ENCODE results near the gene BIK.

Gene BIK

DNA sequence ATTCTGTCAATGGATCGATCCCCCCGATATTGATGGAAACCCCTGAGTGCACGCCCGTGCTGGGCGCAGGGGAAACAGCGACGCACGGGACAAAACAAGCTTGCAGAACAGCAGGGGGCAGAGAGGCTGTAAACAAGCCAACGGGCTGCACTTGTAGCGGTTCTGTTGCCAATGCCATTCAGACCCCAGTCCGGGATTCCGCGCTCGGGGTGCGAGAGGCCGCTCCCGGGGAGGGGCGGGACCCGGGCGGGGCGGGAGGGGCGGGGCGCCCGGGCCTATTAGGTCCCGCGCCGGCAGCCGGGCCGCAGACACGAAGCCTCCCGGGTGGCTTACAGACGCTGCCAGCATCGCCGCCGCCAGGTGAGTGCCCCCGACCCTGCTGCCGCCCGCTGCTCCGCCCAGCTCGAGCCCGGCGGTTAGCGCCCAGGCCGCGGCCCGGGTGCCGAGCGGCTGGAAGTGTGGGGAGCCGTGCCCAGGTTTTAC is at the start of gene BIK:
TSS of gene BIK (plus strand) at position 307 of the 483 bp plus-strand sequence. CDS start 13,273 bp downstream, outside the sequence.
- no peaks in the 10 kb centered on the region; the same call in 1 of the 2 replicates for H3K27me3 ChIP-seq (replicated peaks; ENCODE audit: control insufficient read depth, insufficient read depth, low read length)
- H3K36me3 ChIP-seq (ENCODE audit: control insufficient read depth, insufficient read depth, low read length), result no peaks in the 10 kb centered on the region
- DNase-seq (ENCODE audit: extremely low read depth, insufficient read length), result peak; percentile 67
- TF ChIP-seq, protein P1, sequence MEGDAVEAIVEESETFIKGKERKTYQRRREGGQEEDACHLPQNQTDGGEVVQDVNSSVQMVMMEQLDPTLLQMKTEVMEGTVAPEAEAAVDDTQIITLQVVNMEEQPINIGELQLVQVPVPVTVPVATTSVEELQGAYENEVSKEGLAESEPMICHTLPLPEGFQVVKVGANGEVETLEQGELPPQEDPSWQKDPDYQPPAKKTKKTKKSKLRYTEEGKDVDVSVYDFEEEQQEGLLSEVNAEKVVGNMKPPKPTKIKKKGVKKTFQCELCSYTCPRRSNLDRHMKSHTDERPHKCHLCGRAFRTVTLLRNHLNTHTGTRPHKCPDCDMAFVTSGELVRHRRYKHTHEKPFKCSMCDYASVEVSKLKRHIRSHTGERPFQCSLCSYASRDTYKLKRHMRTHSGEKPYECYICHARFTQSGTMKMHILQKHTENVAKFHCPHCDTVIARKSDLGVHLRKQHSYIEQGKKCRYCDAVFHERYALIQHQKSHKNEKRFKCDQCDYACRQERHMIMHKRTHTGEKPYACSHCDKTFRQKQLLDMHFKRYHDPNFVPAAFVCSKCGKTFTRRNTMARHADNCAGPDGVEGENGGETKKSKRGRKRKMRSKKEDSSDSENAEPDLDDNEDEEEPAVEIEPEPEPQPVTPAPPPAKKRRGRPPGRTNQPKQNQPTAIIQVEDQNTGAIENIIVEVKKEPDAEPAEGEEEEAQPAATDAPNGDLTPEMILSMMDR (IDR thresholded peaks at IDR 0.05; ENCODE audit: insufficient read depth, low read length, poor library complexity, severe bottlenecking), result peak; percentile 48
- peak within 1 kb of the TSS; percentile 76 for H3K4me3 ChIP-seq (replicated peaks; ENCODE audit: low read depth, low read length)

GRCh38 chr22:43066134-43066533 is 44.4 kb upstream of the BIK start:
- DNase-seq (ENCODE audit: extremely low read depth, insufficient read length), result no peak
- TF ChIP-seq, protein P1 (IDR thresholded peaks at IDR 0.05; ENCODE audit: insufficient read depth, low read length, poor library complexity, severe bottlenecking), result no peak
- H3K36me3 ChIP-seq (ENCODE audit: control insufficient read depth, insufficient read depth, low read length), result no peaks in the 10 kb centered on the region; the same call in 1 of the 2 replicates
- no peaks in the 10 kb centered on the region for H3K27me3 ChIP-seq (replicated peaks; ENCODE audit: control insufficient read depth, insufficient read depth, low read length)
- no peak overlapping the region for H3K4me3 ChIP-seq (replicated peaks; ENCODE audit: low read depth, low read length)

GRCh38 chr22:43066844-43067385 is 43.6 kb upstream of the BIK start:
- Histone ChIP-seq H3K27me3 (replicated peaks; ENCODE audit: control insufficient read depth, insufficient read depth, low read length) (no peaks in the 10 kb centered on the region), H3K36me3 (ENCODE audit: control insufficient read depth, insufficient read depth, low read length) (no peaks in the 10 kb centered on the region), H3K4me3 (replicated peaks; ENCODE audit: low read depth, low read length) (no peak overlapping the region)
- TF ChIP-seq, protein P1 (IDR thresholded peaks at IDR 0.05; ENCODE audit: insufficient read depth, low read length, poor library complexity, severe bottlenecking), result no peak
- no peak for DNase-seq (ENCODE audit: extremely low read depth, insufficient read length)

- H3K36me3 ChIP-seq (ENCODE audit: control insufficient read depth, insufficient read depth, low read length), result no peaks in the 10 kb centered on the region
Measured at GRCh38 chr22:43077121-43077877, 33.3 kb upstream of the BIK start.

DNA sequence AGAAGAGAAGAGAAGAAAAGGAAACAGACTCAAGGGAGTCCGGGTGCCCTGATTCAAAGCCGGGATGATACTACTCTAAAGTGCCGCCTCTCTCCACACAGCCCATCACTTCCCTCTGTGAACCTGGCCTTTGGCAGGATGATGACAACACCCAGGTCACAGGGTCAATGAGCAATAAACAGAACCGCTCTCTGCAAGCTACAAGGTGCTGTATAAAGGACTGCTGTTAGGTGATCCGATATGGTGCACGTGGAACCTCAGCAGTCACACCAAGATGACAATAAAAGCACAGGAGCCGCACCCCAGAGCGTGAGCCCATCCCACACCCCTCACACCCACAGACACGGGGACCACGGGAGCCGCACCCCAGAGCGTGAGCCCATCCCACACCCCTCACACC is 32.0 kb upstream of the BIK start:
- TF ChIP-seq, protein P1 (IDR thresholded peaks at IDR 0.05; ENCODE audit: insufficient read depth, low read length, poor library complexity, severe bottlenecking), result no peak

More at GRCh38 chr22:43077121-43077877, 33.3 kb upstream of the BIK start:
- TF ChIP-seq, protein P1 (IDR thresholded peaks at IDR 0.05; ENCODE audit: insufficient read depth, low read length, poor library complexity, severe bottlenecking), result no peak
- Histone ChIP-seq H3K4me3 (replicated peaks; ENCODE audit: low read depth, low read length) (no peak overlapping the region), H3K27me3 (replicated peaks; ENCODE audit: control insufficient read depth, insufficient read depth, low read length) (no peaks in the 10 kb centered on the region)
- DNase-seq (ENCODE audit: extremely low read depth, insufficient read length), result no peak

More for the DNA sequence above, 32.0 kb upstream of the BIK start:
- no peaks in the 10 kb centered on the region for H3K27me3 ChIP-seq (replicated peaks; ENCODE audit: control insufficient read depth, insufficient read depth, low read length)
- H3K4me3 ChIP-seq (replicated peaks; ENCODE audit: low read depth, low read length), result no peak overlapping the region
- H3K36me3 ChIP-seq (ENCODE audit: control insufficient read depth, insufficient read depth, low read length), result no peaks in the 10 kb centered on the region
- no peak for DNase-seq (ENCODE audit: extremely low read depth, insufficient read length)

Measured in GM06990 (cell line).